GM12892 (cell line): ENCODE results near the gene SGPL1.

Experiments
- POLR2A ChIP-seq: IDR thresholded peaks from 2 replicates; pipeline ENCODE4 v1.6.1; 2011; ENCODE audit warnings: low read depth, low read length, control low read depth
- POLR2AphosphoS5 ChIP-seq: IDR thresholded peaks from 2 replicates; pipeline ENCODE4 v1.6.1; 2011; ENCODE audit warnings: low read depth, low read length, control low read depth
- TAF1 ChIP-seq: IDR thresholded peaks from 2 replicates; pipeline ENCODE4 v1.6.1; 2011; ENCODE audit warnings: low read depth, mild to moderate bottlenecking, control low read depth, low read length, borderline replicate concordance

- no peak for TF ChIP-seq POLR2A
- TF ChIP-seq POLR2AphosphoS5: no peak
- no peak for TF ChIP-seq TAF1
Measured at GRCh38 chr10:70791386-70792039, 24.2 kb upstream of the SGPL1 start.
